K562 (cell line): ENCODE data around the gene OR2W1. TPM values are rescaled to one million over a fixed set of nuclear protein-coding genes. Genes with fewer than 3 reads are reported as not detected.

Experiments
- DACH1 ChIP-seq: fragments of 450-650 bp; IDR thresholded peaks from 2 replicates; pipeline ENCODE4 v1.6.1; 2018; ENCODE audit not compliant: partially characterized antibody
- EHMT2 ChIP-seq: fragments of 450-650 bp; IDR thresholded peaks from 2 replicates; pipeline ENCODE4 v1.6.1; 2018; ENCODE audit warnings: antibody characterized with exemption
- LCOR ChIP-seq: sonication (generic); formaldehyde crosslinking; IDR thresholded peaks from 2 replicates; pipeline ENCODE4 v1.8.0; 2022; ENCODE audit warnings: mild to moderate bottlenecking, missing genetic modification reagents
- NRF1 ChIP-seq, 2 experiments: fragments of 450-650 bp; IDR thresholded peaks in 1 of 2; conservative IDR thresholded peaks in 1 of 2; 2 replicates each; pipeline ENCODE4 v1.6.1; 2014; ENCODE audit warnings: mild to moderate bottlenecking in 2 of 2
- PCBP1 ChIP-seq: fragments of 200-400 bp; formaldehyde crosslinking; IDR thresholded peaks from 2 replicates; pipeline ENCODE4 v1.6.1; 2018; ENCODE audit warnings: mild to moderate bottlenecking, low read depth, low read length; ENCODE audit not compliant: poor library complexity, severe bottlenecking
- PHF8 ChIP-seq: fragments of 200-600 bp; sonication (generic); IDR thresholded peaks from 2 replicates; pipeline ENCODE4 v1.6.1; 2012; ENCODE audit warnings: mixed run types, mild to moderate bottlenecking, inconsistent platforms, low read length, moderate library complexity, borderline replicate concordance
- POLR2B ChIP-seq: fragments of 450-650 bp; IDR thresholded peaks from 2 replicates; pipeline ENCODE4 v1.6.1; 2018; ENCODE audit warnings: low read depth; ENCODE audit not compliant: partially characterized antibody
- STAT5B ChIP-seq: fragments of 250-450 bp; sonication (Bioruptor Pico); IDR thresholded peaks from 2 replicates; pipeline ENCODE4 v1.8.0; 2021; ENCODE audit warnings: mild to moderate bottlenecking, inconsistent platforms
- TRIM24 ChIP-seq, 2 experiments: fragments of 450-650 bp; IDR thresholded peaks; 2 replicates each; pipeline ENCODE4 v1.6.1; 2016
- ZNF23 ChIP-seq: fragments of 250-450 bp; sonication (Bioruptor Pico); IDR thresholded peaks from 2 replicates; pipeline ENCODE4 v1.4.0; 2020; ENCODE audit warnings: mild to moderate bottlenecking
- ZNF253 ChIP-seq: fragments of 250-450 bp; sonication (Bioruptor Pico); conservative IDR thresholded peaks from 2 replicates; pipeline ENCODE4 v1.6.1; 2021; ENCODE audit warnings: mild to moderate bottlenecking
- ZNF436 ChIP-seq: fragments of 250-450, 450-650 bp; sonication (Bioruptor Pico); formaldehyde crosslinking; IDR thresholded peaks from 2 replicates; pipeline ENCODE4 v1.7.0; 2020; ENCODE audit warnings: mild to moderate bottlenecking
- polyA plus RNA-seq, 8 experiments: library from polyadenylated mRNA; depleted of rRNA in 4 of 8; stranded (reverse) in 5 of 8; unstranded in 3 of 8; fragments of >200 nt; fragmentation: Nextera tagmentation in 2 of 8; fragmentation: Illumina TruSeq in 1 of 8; extraction: Ambion mirVana in 2 of 8; extraction: Trizol in 1 of 8; gene quantifications; 2 replicates each; pipeline versions ENCODE4 v1.2.1 to v1.2.3, GENCODE V29; 2011 to 2014; ENCODE audit warnings: inconsistent platforms in 1 of 8, missing spikeins in 1 of 8
- total RNA-seq, 7 experiments: library from RNA; depleted of rRNA in 6 of 7; stranded (reverse); fragments of >200 nt in 6 of 7; fragmentation: Illumina TruSeq in 2 of 7; extraction: Trizol in 2 of 7; gene quantifications; 2 replicates each; pipeline versions ENCODE4 v1.2.1 to v1.2.3, GENCODE V29; 2011 to 2021; ENCODE audit warnings: low replicate concordance in 1 of 7
- TF ChIP-seq, protein P1 (sequence below), 2 experiments: fragments of 450-650 bp in 1 of 2; sonication (generic) in 1 of 2; formaldehyde crosslinking in 1 of 2; IDR thresholded peaks; 2 replicates each; pipeline versions ENCODE4 v1.7.1 to v1.9.0; 2016 to 2022; ENCODE audit warnings: inconsistent platforms in 1 of 2, mild to moderate bottlenecking in 1 of 2, missing genetic modification reagents in 1 of 2
- TF ChIP-seq, protein P2 (sequence below): IDR thresholded peaks from 2 replicates; pipeline ENCODE4 v1.6.1; 2011; ENCODE audit warnings: borderline replicate concordance, low read depth, mild to moderate bottlenecking, moderate library complexity, low read length; ENCODE audit not compliant: insufficient read depth, poor library complexity, severe bottlenecking
- TF ChIP-seq, protein P3 (sequence below): sonication (generic); formaldehyde crosslinking; IDR thresholded peaks from 2 replicates; pipeline ENCODE4 v1.8.0; 2022; ENCODE audit warnings: missing genetic modification reagents, mild to moderate bottlenecking, moderate library complexity, borderline replicate concordance

Gene OR2W1
- total and polyA plus RNA-seq, 9 of the 15 experiments (the other 6 are each of a cell fraction or from before 2014, with no cell fraction given) = not detected

DNA sequence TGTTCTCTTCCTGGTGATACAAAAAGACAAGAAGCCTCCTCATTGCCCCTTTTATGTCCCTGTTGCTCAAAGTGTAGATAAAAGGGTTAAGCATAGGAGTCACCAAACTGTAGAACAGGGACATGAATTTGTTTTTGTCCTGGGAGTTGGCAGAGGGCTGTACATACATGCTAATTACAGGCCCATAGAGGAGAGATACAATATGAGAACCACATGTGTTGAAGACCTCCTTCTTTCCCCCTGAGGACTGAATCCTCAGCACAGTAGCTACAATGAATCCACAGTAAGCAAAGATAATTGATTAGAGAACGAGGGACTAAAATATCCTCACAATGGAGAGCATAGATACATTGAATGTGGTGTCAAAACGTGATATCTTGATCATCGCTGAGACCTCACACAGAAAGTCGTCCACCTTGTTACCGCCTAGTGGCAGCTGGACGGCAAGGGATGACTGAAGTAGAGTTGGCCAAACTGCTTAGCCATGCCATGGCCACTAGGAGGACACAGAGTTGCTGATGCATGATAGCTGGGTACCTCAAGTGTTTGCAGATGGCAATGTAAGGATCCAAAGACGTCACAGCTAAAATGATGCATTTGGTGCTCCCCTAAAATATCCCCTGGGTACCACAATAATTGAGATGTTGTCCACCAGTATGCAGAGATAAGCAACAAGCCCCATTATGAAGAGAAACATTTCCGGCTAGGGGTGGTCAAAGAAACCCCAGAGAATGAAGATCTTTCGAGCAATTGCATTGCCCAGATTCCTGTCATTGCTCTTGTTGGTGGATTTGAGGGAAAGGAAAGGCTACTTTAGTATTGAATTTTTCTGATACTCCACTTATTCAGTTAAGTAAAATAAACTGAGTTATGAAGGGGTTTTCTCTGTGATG lies 27.1 kb upstream of the OR2W1 start (continued):
- TF ChIP-seq, protein P1, sequence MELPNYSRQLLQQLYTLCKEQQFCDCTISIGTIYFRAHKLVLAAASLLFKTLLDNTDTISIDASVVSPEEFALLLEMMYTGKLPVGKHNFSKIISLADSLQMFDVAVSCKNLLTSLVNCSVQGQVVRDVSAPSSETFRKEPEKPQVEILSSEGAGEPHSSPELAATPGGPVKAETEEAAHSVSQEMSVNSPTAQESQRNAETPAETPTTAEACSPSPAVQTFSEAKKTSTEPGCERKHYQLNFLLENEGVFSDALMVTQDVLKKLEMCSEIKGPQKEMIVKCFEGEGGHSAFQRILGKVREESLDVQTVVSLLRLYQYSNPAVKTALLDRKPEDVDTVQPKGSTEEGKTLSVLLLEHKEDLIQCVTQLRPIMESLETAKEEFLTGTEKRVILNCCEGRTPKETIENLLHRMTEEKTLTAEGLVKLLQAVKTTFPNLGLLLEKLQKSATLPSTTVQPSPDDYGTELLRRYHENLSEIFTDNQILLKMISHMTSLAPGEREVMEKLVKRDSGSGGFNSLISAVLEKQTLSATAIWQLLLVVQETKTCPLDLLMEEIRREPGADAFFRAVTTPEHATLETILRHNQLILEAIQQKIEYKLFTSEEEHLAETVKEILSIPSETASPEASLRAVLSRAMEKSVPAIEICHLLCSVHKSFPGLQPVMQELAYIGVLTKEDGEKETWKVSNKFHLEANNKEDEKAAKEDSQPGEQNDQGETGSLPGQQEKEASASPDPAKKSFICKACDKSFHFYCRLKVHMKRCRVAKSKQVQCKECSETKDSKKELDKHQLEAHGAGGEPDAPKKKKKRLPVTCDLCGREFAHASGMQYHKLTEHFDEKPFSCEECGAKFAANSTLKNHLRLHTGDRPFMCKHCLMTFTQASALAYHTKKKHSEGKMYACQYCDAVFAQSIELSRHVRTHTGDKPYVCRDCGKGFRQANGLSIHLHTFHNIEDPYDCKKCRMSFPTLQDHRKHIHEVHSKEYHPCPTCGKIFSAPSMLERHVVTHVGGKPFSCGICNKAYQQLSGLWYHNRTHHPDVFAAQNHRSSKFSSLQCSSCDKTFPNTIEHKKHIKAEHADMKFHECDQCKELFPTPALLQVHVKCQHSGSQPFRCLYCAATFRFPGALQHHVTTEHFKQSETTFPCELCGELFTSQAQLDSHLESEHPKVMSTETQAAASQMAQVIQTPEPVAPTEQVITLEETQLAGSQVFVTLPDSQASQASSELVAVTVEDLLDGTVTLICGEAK (IDR thresholded peaks at IDR 0.05) = no peak
- TF ChIP-seq, protein P1 (CRISPR knock-in tag; IDR thresholded peaks at IDR 0.05) = no peak
- TF ChIP-seq TRIM24 (IDR thresholded peaks at IDR 0.05) (no peak), STAT5B (CRISPR knock-in tag) (no peak), NRF1 (conservative IDR thresholded peaks at IDR 0.05 in 1 of 2, IDR thresholded peaks at IDR 0.05 in 1 of 2) (no peak), EHMT2 (peak; percentile 61; the same call in 1 of the 2 replicates), POLR2B (no peak), ZNF253 (CRISPR knock-in tag) (no peak), ZNF436 (no peak), PHF8 (no peak), DACH1 (no peak), ZNF23 (CRISPR knock-in tag) (no peak), PCBP1 (no peak), LCOR (CRISPR knock-in tag) (no peak)
- TF ChIP-seq, protein P2, sequence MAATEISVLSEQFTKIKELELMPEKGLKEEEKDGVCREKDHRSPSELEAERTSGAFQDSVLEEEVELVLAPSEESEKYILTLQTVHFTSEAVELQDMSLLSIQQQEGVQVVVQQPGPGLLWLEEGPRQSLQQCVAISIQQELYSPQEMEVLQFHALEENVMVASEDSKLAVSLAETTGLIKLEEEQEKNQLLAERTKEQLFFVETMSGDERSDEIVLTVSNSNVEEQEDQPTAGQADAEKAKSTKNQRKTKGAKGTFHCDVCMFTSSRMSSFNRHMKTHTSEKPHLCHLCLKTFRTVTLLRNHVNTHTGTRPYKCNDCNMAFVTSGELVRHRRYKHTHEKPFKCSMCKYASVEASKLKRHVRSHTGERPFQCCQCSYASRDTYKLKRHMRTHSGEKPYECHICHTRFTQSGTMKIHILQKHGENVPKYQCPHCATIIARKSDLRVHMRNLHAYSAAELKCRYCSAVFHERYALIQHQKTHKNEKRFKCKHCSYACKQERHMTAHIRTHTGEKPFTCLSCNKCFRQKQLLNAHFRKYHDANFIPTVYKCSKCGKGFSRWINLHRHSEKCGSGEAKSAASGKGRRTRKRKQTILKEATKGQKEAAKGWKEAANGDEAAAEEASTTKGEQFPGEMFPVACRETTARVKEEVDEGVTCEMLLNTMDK = peak; percentile 4
- TF ChIP-seq, protein P3, sequence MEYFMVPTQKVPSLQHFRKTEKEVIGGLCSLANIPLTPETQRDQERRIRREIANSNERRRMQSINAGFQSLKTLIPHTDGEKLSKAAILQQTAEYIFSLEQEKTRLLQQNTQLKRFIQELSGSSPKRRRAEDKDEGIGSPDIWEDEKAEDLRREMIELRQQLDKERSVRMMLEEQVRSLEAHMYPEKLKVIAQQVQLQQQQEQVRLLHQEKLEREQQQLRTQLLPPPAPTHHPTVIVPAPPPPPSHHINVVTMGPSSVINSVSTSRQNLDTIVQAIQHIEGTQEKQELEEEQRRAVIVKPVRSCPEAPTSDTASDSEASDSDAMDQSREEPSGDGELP (CRISPR knock-in tag) = 0 out of 2 replicates have a peak, but pooled peaks have one; percentile 29
